Stomach (tissue), 4 donors: Measurements from ENCODE around the gene KCNK18.

Experiments
- CTCF ChIP-seq, 7 experiments: fragments of 450-650 bp in 4 of 7; fragments of 200-600 bp in 3 of 7; sonication (generic) in 3 of 7; IDR thresholded peaks; one replicate each; pipeline ENCODE4 v1.5.1; 2016 to 2019; ENCODE audit warnings: antibody characterized with exemption in 7 of 7, control low read depth in 2 of 7, mild to moderate bottlenecking in 1 of 7
- EP300 ChIP-seq: sonication (generic); formaldehyde crosslinking; IDR thresholded peaks from one replicate; pipeline ENCODE4 v1.6.1; 2017; ENCODE audit warnings: antibody characterized with exemption
- POLR2A ChIP-seq, 4 donors: fragments of 450-650 bp; IDR thresholded peaks; one replicate each; pipeline ENCODE4 v1.6.1; 2016; ENCODE audit warnings: antibody characterized with exemption in 4 of 4, control low read depth in 2 of 4, mild to moderate bottlenecking in 1 of 4, moderate library complexity in 1 of 4
- POLR2AphosphoS5 ChIP-seq, 3 donors: sonication (generic); formaldehyde crosslinking; IDR thresholded peaks; one replicate each; pipeline ENCODE4 v1.6.1; 2016; ENCODE audit warnings: antibody characterized with exemption in 3 of 3

GRCh38 chr10:117255835-117256460 lies 58.7 kb downstream of the KCNK18 start:
- TF ChIP-seq CTCF (IDR thresholded peaks at IDR 0.05) (no peak), EP300 (no peak), POLR2A (IDR thresholded peaks at IDR 0.05) (no peak), POLR2AphosphoS5 (IDR thresholded peaks at IDR 0.05) (no peak)
